Aorta (tissue), 5 donors: ENCODE results near the gene EVA1A. TPM values are rescaled to one million over a fixed set of nuclear protein-coding genes. Genes with fewer than 3 reads are reported as not detected.

Experiments used
- ATAC-seq: fragments of 200-7000 bp; cut with Tn5 transposase; one replicate; pipeline ENCODE4 v1.9.1; 2022; ENCODE audit warnings: moderate library complexity; ENCODE audit not compliant: low FRiP score
- DNase-seq, 2 donors: peaks; one replicate each; pipeline ENCODE4 v3.0.0-alpha.2; 2020
- H3K27ac ChIP-seq, 2 donors: one replicate each; pipeline ENCODE4 v1.5.1; 2013; ENCODE audit warnings: low read length in 2 of 2, mild to moderate bottlenecking in 2 of 2, moderate library complexity in 2 of 2, control low read depth in 1 of 2, inconsistent platforms in 1 of 2, low read depth in 1 of 2
- H3K27me3 ChIP-seq, 2 donors: one replicate each; pipeline ENCODE4 v1.6.1; 2013; ENCODE audit warnings: control low read depth in 1 of 2, low read length in 1 of 2, mild to moderate bottlenecking in 1 of 2, moderate library complexity in 1 of 2; ENCODE audit not compliant: insufficient read depth in 2 of 2, control insufficient read depth in 1 of 2
- H3K36me3 ChIP-seq, 2 donors: one replicate each; pipeline ENCODE4 v1.6.1; 2013; ENCODE audit warnings: control low read depth in 1 of 2, low read length in 1 of 2, mild to moderate bottlenecking in 1 of 2; ENCODE audit not compliant: insufficient read depth in 2 of 2, control insufficient read depth in 1 of 2
- H3K4me1 ChIP-seq, 2 donors: one replicate each; pipeline ENCODE4 v1.6.1; 2013; ENCODE audit warnings: low read length in 2 of 2, control low read depth in 1 of 2, mild to moderate bottlenecking in 1 of 2, moderate library complexity in 1 of 2; ENCODE audit not compliant: insufficient read depth in 2 of 2, control insufficient read depth in 1 of 2
- H3K4me3 ChIP-seq, 2 donors: one replicate each; pipeline ENCODE4 v1.5.1; 2013; ENCODE audit warnings: low read length in 2 of 2, control low read depth in 1 of 2, mild to moderate bottlenecking in 1 of 2
- H3K9me3 ChIP-seq: one replicate; pipeline ENCODE4 v1.6.1; 2013; ENCODE audit warnings: mild to moderate bottlenecking, low read length; ENCODE audit not compliant: control insufficient read depth
- WGBS, 2 donors: extraction: QIAGEN DNeasy Blood & Tissue Kit; methylation state at CpG; one replicate each; pipeline ENCODE4 v1.1.7; 2013; 5-methylcytosine and 5-hydroxymethylcytosine counted together
- intact Hi-C, 2 donors: fragments of 100-400 bp; cut with DNase I; formaldehyde crosslinking; loops; one replicate each; pipeline versions ENCODE4 v1.14.2 to v1.15.0; 2022
- polyA plus RNA-seq, 2 donors: library from polyadenylated mRNA; stranded (reverse); fragments of 200-250 nt; gene quantifications; one replicate each; pipeline ENCODE4 v1.2.3, GENCODE V29; 2013
- total RNA-seq, 2 donors: library from RNA; stranded (reverse); fragmentation: NEBNext Ultra II Directional; extraction: Animal tissue kit (Norgen Biotek cat#: 25700); gene quantifications; one replicate each; pipeline ENCODE4 v1.2.1, GENCODE V29; 2021
- donor health status: healthy with polysubstance abuse.
- donor health status: Bipolar disorder and iron deficiency.
- donor health status: DM: no; HTN: no; CAD: no.
- donor health status: DM: no; HTN: no; CAD: no.
- donor health status: DM: yes; HTN: yes; CAD: no.

The EVA1A gene
- total and polyA plus RNA-seq, 4 donors = 0.82 to 6.0 (median 2.4) TPM

GRCh38 chr2:75528221-75528977 is 32.3 kb downstream of the EVA1A start:
- no peaks in the 10 kb centered on the region for H3K9me3 ChIP-seq
- 77 to 79% methylated on average over 5 of the region's 5 CpGs for WGBS, 2 donors
- no peaks in the 10 kb centered on the region for H3K36me3 ChIP-seq
- DNase-seq = no peak
- H3K4me1 ChIP-seq = no peaks in the 10 kb centered on the region
- no peak for ATAC-seq
- H3K4me3 ChIP-seq = no peak overlapping the region
- H3K27me3 ChIP-seq = no peaks in the 10 kb centered on the region
- intact Hi-C loops = no loop called here
- H3K27ac ChIP-seq = no peak overlapping the region

GRCh38 chr2:75527676-75528075 is 33.1 kb downstream of the EVA1A start:
- 50 to 65% methylated on average over 1 of the region's 1 CpG for WGBS, 2 donors
- DNase-seq (no peak), ATAC-seq (no peak)
- Histone ChIP-seq H3K4me3 (no peak overlapping the region), H3K27me3 (no peaks in the 10 kb centered on the region), H3K9me3 (no peaks in the 10 kb centered on the region), H3K36me3 (no peaks in the 10 kb centered on the region), H3K4me1 (no peaks in the 10 kb centered on the region), H3K27ac (no peak overlapping the region)
- intact Hi-C loops = no loop called here

GRCh38 chr2:75526842-75527241 is 33.9 kb downstream of the EVA1A start:
- H3K9me3 ChIP-seq = no peaks in the 10 kb centered on the region
- H3K4me3 ChIP-seq = no peak overlapping the region
- no peak for DNase-seq
- no peak overlapping the region for H3K27ac ChIP-seq
- H3K4me1 ChIP-seq = no peaks in the 10 kb centered on the region
- intact Hi-C loops = no loop called here
- no peaks in the 10 kb centered on the region for H3K27me3 ChIP-seq
- H3K36me3 ChIP-seq = no peaks in the 10 kb centered on the region
- no peak for ATAC-seq

GRCh38 chr2:75525434-75526310 is 35.1 kb downstream of the EVA1A start:
- no peaks in the 10 kb centered on the region for H3K27me3 ChIP-seq
- H3K9me3 ChIP-seq = no peaks in the 10 kb centered on the region
- no peaks in the 10 kb centered on the region for H3K4me1 ChIP-seq
- DNase-seq = no peak
- intact Hi-C loops = no loop called here
- H3K4me3 ChIP-seq = no peak overlapping the region
- no peak overlapping the region for H3K27ac ChIP-seq
- ATAC-seq = no peak
- no peaks in the 10 kb centered on the region for H3K36me3 ChIP-seq
- 83% methylated on average over 5 of the region's 5 CpGs for WGBS, 2 donors

GRCh38 chr2:75524276-75524911 is 36.3 kb downstream of the EVA1A start:
- intact Hi-C loops = no loop called here
- ATAC-seq (no peak), DNase-seq (no peak)
- Histone ChIP-seq H3K27ac (no peak overlapping the region), H3K36me3 (no peaks in the 10 kb centered on the region), H3K4me3 (no peak overlapping the region), H3K27me3 (no peaks in the 10 kb centered on the region), H3K4me1 (no peaks in the 10 kb centered on the region), H3K9me3 (no peaks in the 10 kb centered on the region)
- WGBS, 2 donors = 84 to 85% methylated on average over 2 of the region's 2 CpGs

- no peak for DNase-seq
- Histone ChIP-seq H3K36me3 (no peaks in the 10 kb centered on the region), H3K27me3 (no peaks in the 10 kb centered on the region), H3K9me3 (no peaks in the 10 kb centered on the region), H3K4me1 (no peaks in the 10 kb centered on the region), H3K4me3 (no peak overlapping the region), H3K27ac (no peak overlapping the region)
- intact Hi-C loops = no loop called here
- WGBS, 2 donors = 76 to 80% methylated on average over 6 of the region's 6 CpGs
- ATAC-seq = no peak
Measured at GRCh38 chr2:75523313-75524275, 37.1 kb downstream of the EVA1A start.

- WGBS, 2 donors = 76 to 82% methylated on average over 5 of the region's 5 CpGs
- no peak for DNase-seq
- Histone ChIP-seq H3K9me3 (no peaks in the 10 kb centered on the region), H3K4me3 (no peak overlapping the region), H3K4me1 (no peaks in the 10 kb centered on the region), H3K27me3 (no peaks in the 10 kb centered on the region), H3K27ac (no peak overlapping the region), H3K36me3 (no peaks in the 10 kb centered on the region)
- intact Hi-C loops = no loop called here
- ATAC-seq = peak; percentile 52
Measured at GRCh38 chr2:75522543-75523312, 38.0 kb downstream of the EVA1A start.
